Adrenal gland (tissue), 12 donors: ENCODE results near the gene DNMT1. TPM values are rescaled to one million over a fixed set of nuclear protein-coding genes. Genes with fewer than 3 reads are reported as not detected.

Experiments
- DNase-seq, 7 donors: peaks; one replicate each; pipeline ENCODE4 v3.0.0-alpha.2; 2019 to 2020
- H3K27ac ChIP-seq, 5 donors: fragments of 200-600 bp; sonication (generic) in 4 of 5; 1 replicate in 3 of 5; 2 replicates in 2 of 5; pipeline versions ENCODE4 v1.5.1 to v1.8.0; 2016 to 2020; ENCODE audit warnings: mild to moderate bottlenecking in 1 of 5
- H3K27me3 ChIP-seq: fragments of 200-600 bp; 2 replicates; pipeline ENCODE4 v1.8.0; 2021
- H3K36me3 ChIP-seq, 2 donors: fragments of 200-600 bp; replicated peaks in 1 of 2; 1 replicate in 1 of 2; 2 replicates in 1 of 2; pipeline versions ENCODE4 v1.5.1 to v1.8.0; 2018 to 2022
- H3K4me1 ChIP-seq, 2 donors: fragments of 200-600 bp; replicated peaks in 1 of 2; 1 replicate in 1 of 2; 2 replicates in 1 of 2; pipeline versions ENCODE4 v1.5.1 to v1.8.0; 2018 to 2021
- H3K4me3 ChIP-seq, 4 donors: fragments of 200-600 bp; sonication (generic) in 3 of 4; one replicate each; pipeline ENCODE4 v1.5.1; 2016 to 2018
- H3K9me3 ChIP-seq, 3 donors: fragments of 200-600 bp; sonication (generic) in 1 of 3; replicated peaks in 1 of 3; 1 replicate in 2 of 3; 2 replicates in 1 of 3; pipeline versions ENCODE4 v1.5.1 to v1.8.0; 2016 to 2021
- CTCF ChIP-seq, 6 experiments: fragments of 450-650 bp in 4 of 6; fragments of 200-600 bp in 2 of 6; sonication (generic) in 1 of 6; IDR thresholded peaks; 1 replicate in 5 of 6; 2 replicates in 1 of 6; pipeline versions ENCODE4 v1.5.1 to v1.8.0; 2016 to 2021; ENCODE audit warnings: antibody characterized with exemption in 6 of 6, mild to moderate bottlenecking in 2 of 6, moderate library complexity in 1 of 6
- POLR2A ChIP-seq, 2 donors: fragments of 450-650 bp; IDR thresholded peaks; one replicate each; pipeline ENCODE4 v1.6.1; 2017; ENCODE audit warnings: antibody characterized with exemption in 2 of 2, mild to moderate bottlenecking in 2 of 2, moderate library complexity in 1 of 2
- WGBS, 4 donors: extraction: QIAGEN DNeasy Blood & Tissue Kit in 2 of 4; methylation state at CpG; one replicate each; pipeline versions ENCODE4 v1.1.5 to v1.1.7; 2013 to 2017; 5-methylcytosine and 5-hydroxymethylcytosine counted together
- intact Hi-C, 2 donors: fragments of 100-400 bp; cut with DNase I; formaldehyde crosslinking; loops; one replicate each; pipeline versions ENCODE4 v1.14.1 to v1.15.0; 2022 to 2023
- polyA plus RNA-seq, 3 donors: library from polyadenylated mRNA; stranded (reverse); fragments of 200-250 nt in 2 of 3; fragments of 350-450 nt in 1 of 3; fragmentation: Illumina TruSeq in 1 of 3; extraction: RNeasy Lipid Tissue Mini Kit (QIAGEN cat#74804) in 1 of 3; gene quantifications; one replicate each; pipeline ENCODE4 v1.2.3, GENCODE V29; 2013 to 2014
- total RNA-seq, 9 donors: library from RNA; depleted of rRNA in 4 of 9; stranded (reverse); fragments of >200 nt in 4 of 9; fragments of 120-200 nt in 1 of 9; fragmentation: NEBNext Ultra II Directional in 1 of 9; extraction: Animal tissue kit (Norgen Biotek cat#: 25700) in 1 of 9; gene quantifications; one replicate each; pipeline versions ENCODE4 v1.1.0 to v1.2.4, GENCODE V29; 2013 to 2023
- donor health status: healthy with polysubstance abuse.
- donor health status: Bipolar disorder and iron deficiency.
- donor health status: DM: yes; HTN: yes; CAD: no.
- donor health status: DM: no; HTN: no; CAD: no.
- donor health status: DM: no; HTN: no; CAD: no.
- donor health status: DM: yes; HTN: yes; CAD: no.

Gene DNMT1
- total and polyA plus RNA-seq, 12 donors = 23.6 to 49.7 (median 36.1) TPM

DNA sequence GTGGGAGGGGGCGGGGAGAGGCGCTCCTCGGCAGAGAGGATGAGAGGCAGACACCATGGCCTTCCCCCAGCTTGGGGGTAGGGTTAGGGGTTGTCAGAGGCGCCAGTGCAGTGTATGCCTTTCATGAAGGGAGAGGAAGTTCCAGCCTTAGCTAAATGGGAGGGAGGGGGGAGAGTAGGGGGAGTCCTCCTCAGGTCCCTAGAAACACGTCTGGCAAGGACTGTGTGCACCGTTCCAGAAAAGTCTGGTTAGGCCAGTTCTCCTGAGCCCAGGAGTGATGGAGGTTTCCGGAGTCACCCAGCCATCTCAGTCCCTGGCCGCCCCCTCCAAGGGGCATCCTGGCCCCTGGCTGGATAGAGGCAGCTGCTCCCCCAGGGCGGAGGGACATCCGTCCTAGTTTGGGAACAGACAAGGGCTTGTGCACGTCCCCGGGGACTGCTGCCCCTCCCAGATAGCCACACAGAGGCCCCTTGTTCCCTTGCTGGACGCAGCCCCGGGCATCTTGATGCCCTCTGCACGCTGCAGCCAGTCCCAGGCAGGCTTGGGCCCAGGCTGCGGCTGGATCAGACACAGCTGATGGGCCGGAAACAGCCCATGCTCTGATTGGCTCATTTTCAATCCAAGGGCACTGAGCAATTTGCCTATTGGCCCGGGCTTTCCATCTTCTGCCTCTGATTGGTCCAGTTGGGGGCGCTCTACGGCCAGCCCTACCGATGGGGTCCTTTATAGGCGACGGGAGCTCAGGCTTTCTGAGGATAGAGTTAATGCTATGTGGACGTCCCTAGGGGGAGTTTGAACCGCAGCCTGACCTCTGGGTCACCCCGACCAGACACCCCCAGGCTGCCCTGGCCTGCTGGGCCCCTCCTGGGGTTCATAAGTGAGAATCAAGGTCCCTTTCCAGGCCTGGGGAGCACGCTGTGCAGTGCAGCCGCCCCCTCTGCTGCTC is 32.5 kb upstream of the DNMT1 start:
- Histone ChIP-seq H3K27ac (peak overlapping the region in 3 of 5 donors; percentile 39 to 90 (median 63)), H3K36me3 (no peaks in the 10 kb centered on the region), H3K4me1 (peaks cover 7 to 28% of the 10 kb centered on the region in 2 donors), H3K9me3 (no peaks in the 10 kb centered on the region), H3K27me3 (no peaks in the 10 kb centered on the region), H3K4me3 (no peak overlapping the region)
- DNase-seq = peak in 1 of 7 donors; percentile 56
- TF ChIP-seq CTCF (IDR thresholded peaks at IDR 0.05) (no peak), POLR2A (IDR thresholded peaks at IDR 0.05) (no peak)
- intact Hi-C loops = no loop called here
- WGBS, 4 donors = 64 to 88% (median 75%) methylated on average over 13 to 28 of the region's 28 CpGs

- Histone ChIP-seq H3K36me3 (no peaks in the 10 kb centered on the region), H3K27ac (peak overlapping the region in 3 of 5 donors; percentile 39 to 90 (median 63)), H3K4me1 (peaks cover 7 to 27% of the 10 kb centered on the region in 2 donors), H3K4me3 (no peak overlapping the region), H3K27me3 (no peaks in the 10 kb centered on the region), H3K9me3 (no peaks in the 10 kb centered on the region)
- TF ChIP-seq CTCF (IDR thresholded peaks at IDR 0.05) (no peak), POLR2A (IDR thresholded peaks at IDR 0.05) (no peak)
- intact Hi-C loops = no loop called here
- DNase-seq = peak in 6 of 7 donors; percentile 22 to 77 (median 47)
- WGBS, 4 donors = 46 to 63% (median 51%) methylated on average over 11 to 13 of the region's 13 CpGs
Observed at GRCh38 chr19:10226376-10227025, 31.7 kb upstream of the DNMT1 start.

DNA sequence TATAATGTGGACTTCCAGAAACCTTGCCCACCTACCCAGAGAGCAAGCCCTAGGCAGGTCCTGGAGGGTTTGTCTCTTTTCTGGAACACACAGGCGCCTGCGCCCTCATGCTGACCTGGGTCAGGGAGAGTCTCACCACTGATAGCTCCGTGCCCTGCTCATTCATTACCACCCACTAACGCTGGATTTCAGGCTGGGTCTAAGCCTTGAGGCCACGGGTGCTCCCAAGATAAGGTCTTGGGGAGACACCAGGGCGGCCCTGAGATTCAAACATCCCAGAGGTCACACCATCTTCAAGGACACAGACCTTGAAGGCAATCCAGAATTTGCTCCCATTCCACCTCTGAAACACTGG is 31.2 kb upstream of the DNMT1 start:
- Histone ChIP-seq H3K9me3 (no peaks in the 10 kb centered on the region), H3K27ac (peak overlapping the region in 2 of 5 donors; percentile 66 to 90), H3K4me1 (peaks cover 7 to 22% of the 10 kb centered on the region in 2 donors), H3K4me3 (no peak overlapping the region), H3K36me3 (no peaks in the 10 kb centered on the region), H3K27me3 (no peaks in the 10 kb centered on the region)
- no peak for TF ChIP-seq CTCF (IDR thresholded peaks at IDR 0.05)
- no peak for TF ChIP-seq POLR2A (IDR thresholded peaks at IDR 0.05)
- WGBS, 4 donors = 58 to 62% (median 61%) methylated on average over 6 of the region's 6 CpGs; no CpG with 5 or more reads in 1 of the 4 donors
- intact Hi-C loops = no loop called here
- DNase-seq = no peak

DNA sequence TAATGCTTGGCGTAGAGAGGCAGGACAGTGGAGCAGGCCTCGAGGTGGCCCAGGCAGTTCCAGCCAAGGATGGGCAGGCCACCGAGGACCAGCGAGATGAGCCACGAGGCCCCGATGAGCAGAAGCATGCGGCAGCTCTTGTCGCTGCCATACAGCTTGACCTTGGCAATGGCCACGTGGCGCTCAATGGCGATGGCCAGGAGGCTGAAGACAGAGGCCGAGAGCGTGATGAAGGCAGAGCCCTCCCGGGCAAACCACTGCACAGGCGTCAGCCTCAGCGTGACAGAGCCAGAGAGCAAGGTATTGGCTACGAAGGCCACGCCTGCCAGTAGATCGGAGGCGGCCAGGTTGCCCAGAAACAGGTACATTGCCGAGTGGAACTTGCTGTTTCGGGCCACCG is 29.6 kb upstream of the DNMT1 start:
- H3K9me3 ChIP-seq = no peaks in the 10 kb centered on the region
- WGBS, 4 donors = 93 to 96% (median 94%) methylated on average over 19 to 23 of the region's 23 CpGs
- TF ChIP-seq CTCF (IDR thresholded peaks at IDR 0.05) = no peak
- no peak for TF ChIP-seq POLR2A (IDR thresholded peaks at IDR 0.05)
- no peaks in the 10 kb centered on the region for H3K36me3 ChIP-seq
- no peak overlapping the region for H3K27ac ChIP-seq
- no peak for DNase-seq
- intact Hi-C loops = no loop called here
- H3K27me3 ChIP-seq = no peaks in the 10 kb centered on the region
- no peak overlapping the region for H3K4me3 ChIP-seq
- peaks cover 0 to 6% of the 10 kb centered on the region in 2 donors for H3K4me1 ChIP-seq
